SK-N-SH (cell line): ENCODE measurements around the gene CHD6. TPM values are rescaled to one million over a fixed set of nuclear protein-coding genes. Genes with fewer than 3 reads are reported as not detected.

ENCODE experiments used
- CTCF ChIA-PET: fragments of 300-600, 350-600 bp; formaldehyde crosslinking; extraction: SDS; loops from one replicate; lab custom pipeline; 2021; lab: Yijun Ruan, JAX
- POLR2A ChIA-PET: fragments of 350-600 bp; sonication (Branson Sonifier 250); formaldehyde crosslinking; extraction: SDS; loops from one replicate; lab custom pipeline; 2020; ENCODE audit warnings: antibody characterized with exemption, inconsistent platforms; lab: Yijun Ruan, JAX
- DNase-seq: peaks from one replicate; pipeline ENCODE4 v3.0.0; 2012
- H2AFZ ChIP-seq: fragments of 200-600 bp; sonication (generic); 2 replicates; pipeline ENCODE4 v1.8.1; 2016; ENCODE audit warnings: antibody characterized with exemption, mild to moderate bottlenecking, low read depth
- H3F3A ChIP-seq: fragments of 200-600 bp; sonication (generic); replicated peaks from 2 replicates; pipeline ENCODE3; 2016; ENCODE audit warnings: antibody characterized with exemption, mild to moderate bottlenecking; ENCODE audit not compliant: insufficient read depth
- H3K27ac ChIP-seq, 2 experiments: fragments of 200-500 bp in 1 of 2; fragments of 200-600 bp in 1 of 2; sonication (Bioruptor generic) in 1 of 2; sonication (generic), shearing (Covaris generic) in 1 of 2; 2 replicates each; pipeline versions ENCODE4 v1.5.1 to v1.6.1; 2014 to 2016; ENCODE audit warnings: low read depth in 2 of 2, inconsistent platforms in 1 of 2, low read length in 1 of 2, mild to moderate bottlenecking in 1 of 2, mixed read lengths in 1 of 2
- H3K27me3 ChIP-seq: fragments of 200-600 bp; sonication (generic), shearing (Covaris generic); 2 replicates; pipeline ENCODE4 v1.6.1; 2016; ENCODE audit warnings: mixed run types; ENCODE audit not compliant: insufficient read depth
- H3K36me3 ChIP-seq, 2 experiments: fragments of 200-500 bp in 1 of 2; fragments of 200-600 bp in 1 of 2; sonication (Bioruptor generic) in 1 of 2; sonication (generic) in 1 of 2; replicated peaks in 1 of 2; 2 replicates each; pipeline versions ENCODE3 to v1.5.1; 2014 to 2016; ENCODE audit warnings: low read length in 1 of 2, mild to moderate bottlenecking in 1 of 2; ENCODE audit not compliant: insufficient read depth in 2 of 2, control insufficient read depth in 1 of 2
- H3K4me1 ChIP-seq, 2 experiments: fragments of 200-500 bp in 1 of 2; fragments of 200-600 bp in 1 of 2; sonication (Bioruptor generic) in 1 of 2; sonication (generic), shearing (Covaris generic) in 1 of 2; 2 replicates each; pipeline versions ENCODE4 v1.5.1 to v1.6.1; 2014 to 2016; ENCODE audit warnings: low read depth in 1 of 2, low read length in 1 of 2, mixed run types in 1 of 2; ENCODE audit not compliant: insufficient read depth in 2 of 2, control insufficient read depth in 1 of 2
- H3K4me2 ChIP-seq: fragments of 200-600 bp; sonication (generic), shearing (Covaris generic); 2 replicates; pipeline ENCODE4 v1.6.1; 2017; ENCODE audit warnings: mixed run types
- H3K4me3 ChIP-seq, 2 experiments: fragments of 200-500 bp in 1 of 2; fragments of 200-600 bp in 1 of 2; sonication (Bioruptor generic) in 1 of 2; sonication (generic), shearing (Covaris generic) in 1 of 2; 2 replicates each; pipeline versions ENCODE4 v1.5.1 to v1.8.1; 2014 to 2016; ENCODE audit warnings: low read depth in 2 of 2, inconsistent platforms in 1 of 2, low read length in 1 of 2, mild to moderate bottlenecking in 1 of 2, mixed read lengths in 1 of 2, moderate library complexity in 1 of 2
- H3K79me2 ChIP-seq: fragments of 200-600 bp; sonication (generic); 2 replicates; pipeline ENCODE4 v1.8.1; 2017; ENCODE audit warnings: mild to moderate bottlenecking; ENCODE audit not compliant: insufficient read depth
- H3K9ac ChIP-seq: fragments of 200-600 bp; sonication (generic); 2 replicates; pipeline ENCODE4 v1.6.1; 2017; ENCODE audit warnings: mixed run types
- H3K9me2 ChIP-seq: fragments of 200-600 bp; sonication (generic); 2 replicates; pipeline ENCODE4 v1.6.1; 2017; ENCODE audit warnings: mixed run types
- H3K9me3 ChIP-seq: fragments of 200-600 bp; sonication (generic); 2 replicates; pipeline ENCODE4 v1.6.1; 2017; ENCODE audit warnings: mixed run types, mild to moderate bottlenecking, moderate library complexity
- H4K20me1 ChIP-seq: fragments of 200-600 bp; sonication (generic); 2 replicates; pipeline ENCODE4 v1.6.1; 2017; ENCODE audit warnings: mild to moderate bottlenecking, mixed run types; ENCODE audit not compliant: insufficient read depth
- CHD2 ChIP-seq: fragments of 150-350 bp; IDR thresholded peaks from 2 replicates; pipeline ENCODE4 v1.6.1; 2018; ENCODE audit warnings: low read length; ENCODE audit not compliant: partially characterized antibody
- CTCF ChIP-seq: fragments of 200-600 bp; sonication (generic); IDR thresholded peaks from 2 replicates; pipeline ENCODE4 v1.6.1; 2017; ENCODE audit warnings: antibody characterized with exemption, mild to moderate bottlenecking, moderate library complexity
- ELF1 ChIP-seq: IDR thresholded peaks from 2 replicates; pipeline ENCODE4 v1.4.0; 2012
- EP300 ChIP-seq, 2 experiments: IDR thresholded peaks; 2 replicates each; pipeline versions ENCODE4 v1.4.0 to v1.6.1; 2012; ENCODE audit warnings: borderline replicate concordance in 1 of 2, low read depth in 1 of 2, low read length in 1 of 2
- EZH2phosphoT487 ChIP-seq: fragments of 200-600 bp; sonication (generic); IDR thresholded peaks from 2 replicates; pipeline ENCODE4 v1.6.1; 2017; ENCODE audit warnings: low read depth, mixed run types, mild to moderate bottlenecking, antibody characterized with exemption, moderate library complexity, borderline replicate concordance
- FOSL2 ChIP-seq: IDR thresholded peaks from 2 replicates; pipeline ENCODE4 v1.4.0; 2012; ENCODE audit warnings: low read depth, mild to moderate bottlenecking, moderate library complexity, borderline replicate concordance
- FOXJ3 ChIP-seq: sonication (generic); formaldehyde crosslinking; IDR thresholded peaks from 2 replicates; pipeline ENCODE4 v1.5.1; 2020; ENCODE audit warnings: mild to moderate bottlenecking, missing genetic modification reagents
- GABPA ChIP-seq: IDR thresholded peaks from 2 replicates; pipeline ENCODE4 v1.4.0; 2012; ENCODE audit warnings: low read depth, mild to moderate bottlenecking
- GATA2 ChIP-seq: sonication (generic); formaldehyde crosslinking; IDR thresholded peaks from 2 replicates; pipeline ENCODE4 v1.5.0; 2020; ENCODE audit warnings: mild to moderate bottlenecking, missing genetic modification reagents
- IRF3 ChIP-seq: fragments of 150-350 bp; IDR thresholded peaks from 2 replicates; pipeline ENCODE4 v1.6.1; 2016; ENCODE audit warnings: mild to moderate bottlenecking, low read depth, low read length
- MAX ChIP-seq: IDR thresholded peaks from 2 replicates; pipeline ENCODE4 v1.4.0; 2012; ENCODE audit warnings: low read depth
- MXI1 ChIP-seq: IDR thresholded peaks from 2 replicates; pipeline ENCODE4 v1.6.1; 2012; ENCODE audit warnings: mild to moderate bottlenecking, low read depth, low read length, improper control_type of control experiment
- NFIC ChIP-seq: IDR thresholded peaks from 2 replicates; pipeline ENCODE4 v1.4.0; 2012; ENCODE audit warnings: borderline replicate concordance
- PBX3 ChIP-seq: IDR thresholded peaks from 2 replicates; pipeline ENCODE4; 2012
- POLR2AphosphoS5 ChIP-seq: IDR thresholded peaks from 2 replicates; pipeline ENCODE4 v1.6.1; 2012; ENCODE audit warnings: low read depth, low read length
- RFX5 ChIP-seq: IDR thresholded peaks from 2 replicates; pipeline ENCODE4 v1.6.1; 2012; ENCODE audit warnings: mild to moderate bottlenecking, improper control_type of control experiment, low read length
- RXRA ChIP-seq: IDR thresholded peaks from 2 replicates; pipeline ENCODE4 v1.4.0; 2012; ENCODE audit warnings: low read depth, mild to moderate bottlenecking, borderline replicate concordance
- SMC3 ChIP-seq: IDR thresholded peaks from 2 replicates; pipeline ENCODE4 v1.6.1; 2012; ENCODE audit warnings: low read depth, low read length, improper control_type of control experiment
- TCF12 ChIP-seq: IDR thresholded peaks from 2 replicates; pipeline ENCODE4 v1.4.0; 2012
- TEAD4 ChIP-seq: IDR thresholded peaks from 2 replicates; pipeline ENCODE4 v1.4.0; 2012; ENCODE audit warnings: mild to moderate bottlenecking, borderline replicate concordance; ENCODE audit not compliant: insufficient read depth
- USF1 ChIP-seq: IDR thresholded peaks from 2 replicates; pipeline ENCODE4 v1.4.0; 2012; ENCODE audit warnings: low read depth, borderline replicate concordance
- WGBS: methylation state at CpG from one replicate; pipeline ENCODE4 v1.1.6; 2017; ENCODE audit warnings: low lambda C conversion rate; 5-methylcytosine and 5-hydroxymethylcytosine counted together
- polyA plus RNA-seq, 3 experiments: library from polyadenylated mRNA; depleted of rRNA; stranded (reverse); fragments of >200 nt; gene quantifications; 2 replicates each; pipeline ENCODE4 v1.2.3, GENCODE V29; 2012

CHD6 gene
- polyA plus RNA-seq, 1 of the 3 experiments (the other 2 are of a cell fraction): 7.1 TPM

GRCh38 chr20:41566896-41567527 lies 51.2 kb downstream of the CHD6 start (continued):
- TF ChIP-seq MXI1 (no peak), TEAD4 (no peak), CHD2 (no peak), RXRA (no peak)

- Histone ChIP-seq H3K9me2 (no peaks in the 10 kb centered on the region), H4K20me1 (peaks cover 62% of the 10 kb centered on the region), H2AFZ (no peak overlapping the region), H3K79me2 (peaks cover 88% of the 10 kb centered on the region), H3K9ac (no peak overlapping the region), H3K4me1 (peaks cover 0 to 4% of the 10 kb centered on the region in 2 experiments; a peak in 1 of 4 replicates)
- 100% methylated on average over 1 of the region's 1 CpG for WGBS
- DNase-seq: no peak
- POLR2A ChIA-PET: no interaction called here
- TF ChIP-seq PBX3 (no peak), RXRA (no peak), MXI1 (no peak), IRF3 (no peak), EZH2phosphoT487 (no peak), NFIC (no peak), ELF1 (no peak), TCF12 (no peak), FOXJ3 (CRISPR knock-in tag) (no peak), POLR2AphosphoS5 (no peak), CTCF (no peak), GABPA (no peak), USF1 (no peak), FOSL2 (no peak), EP300 (IDR thresholded peaks at IDR 0.05; ENCODE audit: borderline replicate concordance in 1 of 2, low read depth in 1 of 2, low read length in 1 of 2) (no peak), RFX5 (no peak), GATA2 (CRISPR knock-in tag) (no peak), SMC3 (no peak), MAX (no peak)
- TF ChIP-seq, all 33 proteins: peak for 0
- Histone ChIP-seq H3K4me2 (no peak overlapping the region), H3K4me3 (no peak overlapping the region), H3F3A (no peaks in the 10 kb centered on the region), H3K9me3 (no peaks in the 10 kb centered on the region), H3K27ac (no peak overlapping the region), H3K36me3 (peaks cover 2 to 3% of the 10 kb centered on the region in 2 experiments), H3K27me3 (no peaks in the 10 kb centered on the region)
- CTCF ChIA-PET: interaction anchor here (3.5 kb wide), 1 partner anchor 11 kb away, joined by 10 read pairs; no protein-coding TSS in a partner anchor
Observed at GRCh38 chr20:41563087-41563486, 55.1 kb downstream of the CHD6 start.
